Cardiac fibroblast (primary cell): ENCODE measurements around the gene CPLANE2.

ENCODE experiments used
- DNase-seq, 2 donors: peaks; one replicate each; pipeline versions ENCODE4 v3.0.0 to v3.0.0-alpha.2; 2010; ENCODE audit warnings: low read depth in 2 of 2
- H3K4me3 ChIP-seq, 2 donors: replicated peaks in 1 of 2; 1 replicate in 1 of 2; 2 replicates in 1 of 2; pipeline ENCODE4 v1.5.1; 2011; ENCODE audit warnings: low read depth in 2 of 2, low read length in 2 of 2, mild to moderate bottlenecking in 2 of 2, moderate library complexity in 1 of 2
- TF ChIP-seq, protein P1 (sequence below): IDR thresholded peaks from one replicate; pipeline ENCODE4 v1.5.1; 2011; ENCODE audit warnings: low read depth, mild to moderate bottlenecking, low read length, inconsistent platforms

CPLANE2 gene

DNA sequence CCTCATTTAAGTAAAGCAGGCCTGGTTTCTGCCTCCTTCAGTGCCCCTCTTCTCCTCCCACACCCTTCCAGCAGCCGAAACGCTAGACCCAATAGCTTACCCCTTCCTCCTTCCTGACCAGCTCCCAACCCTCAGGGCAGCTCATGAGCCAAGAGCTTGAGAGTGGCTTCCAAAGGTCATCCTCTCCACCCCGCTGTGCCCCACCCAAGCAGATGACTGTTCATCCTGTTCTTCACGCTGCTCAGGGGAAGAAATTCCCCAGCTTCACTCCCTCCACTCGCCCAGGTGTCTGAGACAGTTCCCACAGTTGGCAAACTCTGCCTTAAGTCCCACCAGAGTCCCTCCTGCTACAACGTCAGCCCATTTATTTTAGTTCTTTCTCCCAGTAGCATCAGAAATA lies 48.0 kb downstream of the CPLANE2 start:
- TF ChIP-seq, protein P1, sequence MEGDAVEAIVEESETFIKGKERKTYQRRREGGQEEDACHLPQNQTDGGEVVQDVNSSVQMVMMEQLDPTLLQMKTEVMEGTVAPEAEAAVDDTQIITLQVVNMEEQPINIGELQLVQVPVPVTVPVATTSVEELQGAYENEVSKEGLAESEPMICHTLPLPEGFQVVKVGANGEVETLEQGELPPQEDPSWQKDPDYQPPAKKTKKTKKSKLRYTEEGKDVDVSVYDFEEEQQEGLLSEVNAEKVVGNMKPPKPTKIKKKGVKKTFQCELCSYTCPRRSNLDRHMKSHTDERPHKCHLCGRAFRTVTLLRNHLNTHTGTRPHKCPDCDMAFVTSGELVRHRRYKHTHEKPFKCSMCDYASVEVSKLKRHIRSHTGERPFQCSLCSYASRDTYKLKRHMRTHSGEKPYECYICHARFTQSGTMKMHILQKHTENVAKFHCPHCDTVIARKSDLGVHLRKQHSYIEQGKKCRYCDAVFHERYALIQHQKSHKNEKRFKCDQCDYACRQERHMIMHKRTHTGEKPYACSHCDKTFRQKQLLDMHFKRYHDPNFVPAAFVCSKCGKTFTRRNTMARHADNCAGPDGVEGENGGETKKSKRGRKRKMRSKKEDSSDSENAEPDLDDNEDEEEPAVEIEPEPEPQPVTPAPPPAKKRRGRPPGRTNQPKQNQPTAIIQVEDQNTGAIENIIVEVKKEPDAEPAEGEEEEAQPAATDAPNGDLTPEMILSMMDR: no peak
- DNase-seq: peak; percentile 43 to 45
- H3K4me3 ChIP-seq: no peak overlapping the region

DNA sequence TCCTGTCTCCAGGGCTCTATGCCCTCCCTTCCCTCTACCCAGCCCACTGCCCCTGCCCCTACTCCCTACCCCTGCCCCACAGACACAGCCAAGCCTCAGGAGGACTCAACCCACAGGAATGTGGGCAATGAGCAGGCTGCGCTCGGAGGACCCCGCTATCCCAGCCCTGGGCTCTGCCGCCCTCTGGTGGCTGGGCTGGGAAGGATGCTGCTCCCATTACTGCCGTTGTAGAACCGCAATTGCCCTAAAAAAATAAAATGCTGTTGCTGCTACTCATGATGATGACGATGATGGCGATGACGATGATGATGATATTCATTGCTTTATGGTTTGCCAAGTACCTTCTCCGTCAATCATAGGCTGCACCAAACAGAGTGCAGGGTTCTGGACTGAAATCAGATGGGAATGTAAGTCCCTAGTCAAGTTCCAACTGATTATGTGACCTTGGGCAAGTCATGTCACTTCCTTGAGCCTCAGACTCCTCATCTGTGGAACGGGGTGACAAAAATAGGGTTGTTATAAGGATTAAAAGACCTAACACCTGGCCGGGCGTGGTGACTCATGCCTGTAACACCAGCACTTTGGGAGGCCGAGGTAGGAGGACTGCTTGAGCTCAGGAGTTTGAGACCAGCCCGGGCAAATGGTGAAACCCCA lies 49.1 kb downstream of the CPLANE2 start:
- TF ChIP-seq, protein P1: peak; percentile 97
- DNase-seq: peak; percentile 79 to 87
- no peak overlapping the region for H3K4me3 ChIP-seq

DNA sequence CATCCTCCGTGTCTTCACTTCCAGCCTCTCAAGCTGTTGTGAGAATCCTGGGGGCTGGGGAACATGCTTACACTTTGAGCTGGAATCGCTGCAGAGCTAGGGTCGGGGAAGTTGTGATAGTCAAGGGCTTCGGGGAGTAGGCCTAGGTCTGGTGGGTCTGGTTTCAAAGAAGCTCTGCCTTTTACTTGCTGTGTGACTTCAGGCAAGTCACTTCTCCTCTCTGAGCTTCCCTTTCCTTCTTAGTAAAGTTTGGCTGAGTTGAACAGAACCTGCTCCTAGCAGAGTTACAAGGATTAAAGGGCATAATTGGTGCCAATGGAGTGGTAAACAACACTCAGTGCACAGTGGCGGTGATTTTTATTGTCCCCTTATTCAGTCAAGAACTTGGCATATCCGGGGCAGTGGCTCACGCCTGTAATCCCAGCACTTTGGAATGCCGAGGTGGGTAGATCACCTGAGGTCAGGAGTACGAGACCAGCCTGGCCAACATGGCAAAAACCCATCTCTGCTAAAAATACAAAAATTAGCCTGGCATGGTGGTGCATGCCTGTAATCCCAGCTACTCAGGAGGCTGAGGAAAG lies 50.2 kb downstream of the CPLANE2 start:
- H3K4me3 ChIP-seq: no peak overlapping the region
- no peak for DNase-seq
- TF ChIP-seq, protein P1: no peak

DNA sequence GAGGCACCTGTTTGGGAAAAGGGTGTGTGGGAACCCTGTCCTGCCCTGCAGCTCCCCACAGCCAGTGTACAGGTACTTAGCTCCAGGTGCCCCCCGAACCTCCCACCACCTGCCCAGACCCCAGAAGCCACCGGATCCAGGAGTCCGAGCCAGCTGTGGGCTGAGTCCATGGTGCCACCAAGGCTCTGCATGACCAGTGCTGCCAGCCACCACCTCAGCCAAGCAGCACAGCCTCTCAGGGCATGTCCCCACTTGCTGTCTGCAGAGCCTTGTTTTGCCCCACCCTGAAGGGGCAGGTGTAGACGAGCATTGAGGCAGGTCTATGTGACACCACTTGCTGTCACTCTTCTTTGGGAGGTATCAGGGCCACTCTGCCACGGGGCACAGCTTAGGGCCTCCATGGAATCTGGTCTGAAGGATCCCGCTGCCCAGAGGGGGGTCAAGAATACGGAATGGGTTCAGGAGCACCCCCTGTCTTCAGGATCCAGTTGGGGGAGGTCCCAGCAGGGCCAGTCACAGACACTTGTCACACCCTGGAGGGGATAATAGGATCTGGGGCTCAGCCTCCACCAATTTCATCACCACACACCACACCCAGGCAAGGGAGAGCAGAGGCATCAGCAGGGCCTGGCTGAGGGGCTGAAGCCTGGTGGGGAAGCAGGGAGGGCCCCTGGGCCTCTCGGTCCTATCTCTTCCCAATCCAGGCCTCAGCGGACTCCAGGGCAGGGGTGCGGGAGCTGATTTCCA lies 52.3 kb downstream of the CPLANE2 start:
- no peak overlapping the region for H3K4me3 ChIP-seq
- TF ChIP-seq, protein P1: no peak
- no peak for DNase-seq

DNA sequence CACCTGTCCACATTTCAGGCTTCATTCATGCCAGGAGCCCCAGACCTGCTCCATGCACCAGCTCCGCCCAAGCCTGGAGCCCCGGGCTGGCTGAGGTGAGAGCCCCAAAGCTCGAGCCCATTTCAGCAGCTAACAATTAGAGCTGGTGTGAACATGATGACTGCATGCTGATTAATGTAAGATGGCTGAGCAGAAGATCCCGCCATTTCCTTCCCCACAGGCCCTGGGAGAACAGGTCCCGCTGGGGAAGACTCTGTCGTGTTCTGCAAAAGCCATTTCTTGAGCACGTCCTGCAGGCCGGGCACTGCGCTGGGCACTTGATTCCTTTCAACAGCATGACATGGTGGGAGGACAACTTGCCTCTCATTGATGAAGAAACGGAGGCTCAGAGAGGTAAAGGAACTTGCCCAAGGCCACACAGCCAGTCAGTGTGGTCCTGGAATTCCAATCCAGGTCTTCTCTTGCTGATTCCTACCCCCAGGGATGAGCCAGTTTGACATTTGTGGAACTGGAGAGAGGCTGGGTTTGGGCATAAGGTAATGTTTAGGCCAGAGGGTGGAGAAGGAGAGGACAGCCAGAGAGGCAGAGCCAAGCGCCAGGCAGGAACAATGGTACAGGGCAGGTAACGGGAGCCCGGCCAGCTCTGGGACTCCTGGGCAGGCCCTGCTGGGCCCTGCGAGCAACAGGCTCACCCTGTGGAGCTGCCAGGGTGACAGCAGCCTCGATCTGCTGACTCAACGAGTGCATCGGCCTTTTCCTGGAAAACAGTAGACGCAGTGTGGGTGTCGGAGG lies 53.0 kb downstream of the CPLANE2 start:
- no peak for DNase-seq
- TF ChIP-seq, protein P1: no peak
- H3K4me3 ChIP-seq: no peak overlapping the region

DNA sequence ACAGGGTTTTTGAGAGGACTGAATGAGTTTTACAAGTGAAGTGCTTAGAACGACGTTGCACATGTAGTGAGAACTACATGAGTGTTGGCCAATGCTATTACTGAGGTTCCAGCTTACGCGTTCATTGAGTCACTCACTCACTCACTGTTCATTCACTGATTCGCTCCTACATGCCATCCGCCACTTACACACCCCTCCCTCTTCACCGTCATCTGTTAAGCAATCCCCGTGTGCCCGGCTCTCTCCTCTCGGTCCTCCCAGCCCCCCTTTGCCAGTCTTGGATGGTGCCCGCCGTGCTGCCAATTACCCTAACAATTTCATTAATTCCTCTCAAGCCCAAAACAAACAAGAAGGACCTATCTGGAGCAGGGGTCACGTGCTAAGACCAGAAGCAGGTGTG lies 53.8 kb downstream of the CPLANE2 start:
- TF ChIP-seq, protein P1: no peak
- no peak overlapping the region for H3K4me3 ChIP-seq
- DNase-seq: peak; percentile 82 to 95
